GM12873 (cell line): ENCODE results near the gene NFYA.

Experiments used
- CTCF ChIP-seq: IDR thresholded peaks from 2 replicates; pipeline ENCODE4 v1.5.1; 2012; ENCODE audit warnings: low read depth, mild to moderate bottlenecking, moderate library complexity, low read length, control low read depth; ENCODE audit not compliant: insufficient read depth; ENCODE audit errors: missing control alignments

Gene NFYA

GRCh38 chr6:41055149-41055548 lies 17.6 kb upstream of the NFYA start:
- no peak for TF ChIP-seq CTCF

- no peak for TF ChIP-seq CTCF
These were observed 15.8 kb upstream of the NFYA start for GRCh38 chr6:41056768-41057490.

GRCh38 chr6:41058783-41059181 lies 14.0 kb upstream of the NFYA start:
- no peak for TF ChIP-seq CTCF

- no peak for TF ChIP-seq CTCF
These were observed 13.2 kb upstream of the NFYA start for GRCh38 chr6:41059556-41059955.

- TF ChIP-seq CTCF, result no peak
These were observed 11.5 kb upstream of the NFYA start for GRCh38 chr6:41061196-41061726.

GRCh38 chr6:41062056-41062455 lies 10.7 kb upstream of the NFYA start:
- no peak for TF ChIP-seq CTCF

GRCh38 chr6:41063884-41064285 lies 8.9 kb upstream of the NFYA start:
- no peak for TF ChIP-seq CTCF
